K562 (cell line): Measurements from ENCODE around the gene ATMIN. TPM values are rescaled to one million over a fixed set of nuclear protein-coding genes. Genes with fewer than 3 reads are reported as not detected.

Source experiments
- ATF1 ChIP-seq, 2 experiments: fragments of 450-650 bp in 1 of 2; IDR thresholded peaks; 2 replicates each; pipeline ENCODE4 v1.6.1; 2016; ENCODE audit warnings: missing compliant biosample characterization in 1 of 2, missing genetic modification characterization in 1 of 2
- CBFA2T3 ChIP-seq: fragments of 450-650 bp; IDR thresholded peaks from 2 replicates; pipeline ENCODE4 v1.6.1; 2017
- CBX3 ChIP-seq, 2 experiments: IDR thresholded peaks; 1 replicate in 1 of 2; 2 replicates in 1 of 2; pipeline ENCODE4 v1.6.1; 2012; ENCODE audit warnings: inconsistent platforms in 2 of 2, low read length in 2 of 2, borderline replicate concordance in 1 of 2, control low read depth in 1 of 2
- GMEB1 ChIP-seq: fragments of 250-450 bp; sonication (Bioruptor Pico); IDR thresholded peaks from 2 replicates; pipeline ENCODE4 v1.4.0; 2020; ENCODE audit warnings: mild to moderate bottlenecking
- SMARCA5 ChIP-seq: fragments of 450-650 bp; IDR thresholded peaks from 2 replicates; pipeline ENCODE4 v1.6.1; 2016
- SMARCC2 ChIP-seq: fragments of 450-650 bp; IDR thresholded peaks from 2 replicates; pipeline ENCODE4 v1.6.1; 2017; ENCODE audit warnings: antibody characterized with exemption, moderate library complexity, mild to moderate bottlenecking, low read depth
- TCF3 ChIP-seq: sonication (generic); formaldehyde crosslinking; IDR thresholded peaks from 2 replicates; pipeline ENCODE4 v1.4.0; 2020; ENCODE audit warnings: mild to moderate bottlenecking, missing genetic modification reagents
- TEAD4 ChIP-seq, 2 experiments: sonication (generic) in 1 of 2; formaldehyde crosslinking in 1 of 2; IDR thresholded peaks; 2 replicates each; pipeline versions ENCODE4 v1.6.1 to v1.8.0; 2012 to 2022; ENCODE audit warnings: borderline replicate concordance in 1 of 2, inconsistent platforms in 1 of 2, low read length in 1 of 2, mild to moderate bottlenecking in 1 of 2, missing genetic modification reagents in 1 of 2
- UBTF ChIP-seq, 2 experiments: IDR thresholded peaks; 2 replicates each; pipeline ENCODE4 v1.6.1; 2012; ENCODE audit warnings: improper control_type of control experiment in 2 of 2, low read depth in 2 of 2, low read length in 2 of 2, borderline replicate concordance in 1 of 2
- YY1 ChIP-seq, 3 experiments: IDR thresholded peaks; 2 replicates each; pipeline ENCODE4 v1.6.1; 2011; ENCODE audit warnings: low read length in 2 of 3, mild to moderate bottlenecking in 2 of 3, moderate library complexity in 2 of 3, borderline replicate concordance in 1 of 3, control low read depth in 1 of 3, low read depth in 1 of 3; ENCODE audit not compliant: insufficient read depth in 3 of 3, insufficient replicate concordance in 2 of 3, control insufficient read depth in 1 of 3, insufficient read length in 1 of 3; ENCODE audit errors: extremely low read depth in 1 of 3
- polyA plus RNA-seq, 8 experiments: library from polyadenylated mRNA; depleted of rRNA in 4 of 8; stranded (reverse) in 5 of 8; unstranded in 3 of 8; fragments of >200 nt; fragmentation: Nextera tagmentation in 2 of 8; fragmentation: Illumina TruSeq in 1 of 8; extraction: Ambion mirVana in 2 of 8; extraction: Trizol in 1 of 8; gene quantifications; 2 replicates each; pipeline versions ENCODE4 v1.2.1 to v1.2.3, GENCODE V29; 2011 to 2014; ENCODE audit warnings: inconsistent platforms in 1 of 8, missing spikeins in 1 of 8
- total RNA-seq, 7 experiments: library from RNA; depleted of rRNA in 6 of 7; stranded (reverse); fragments of >200 nt in 6 of 7; fragmentation: Illumina TruSeq in 2 of 7; extraction: Trizol in 2 of 7; gene quantifications; 2 replicates each; pipeline versions ENCODE4 v1.2.1 to v1.2.3, GENCODE V29; 2011 to 2021; ENCODE audit warnings: low replicate concordance in 1 of 7
- TF ChIP-seq, protein P1 (sequence below): fragments of 450-650 bp; IDR thresholded peaks from 2 replicates; pipeline ENCODE4 v1.6.1; 2017; ENCODE audit warnings: antibody characterized with exemption, mild to moderate bottlenecking

ATMIN gene
- total and polyA plus RNA-seq, 9 of the 15 experiments (the other 6 are each of a cell fraction or from before 2014, with no cell fraction given) = 6.7 to 40.9 (median 23.4) TPM

DNA sequence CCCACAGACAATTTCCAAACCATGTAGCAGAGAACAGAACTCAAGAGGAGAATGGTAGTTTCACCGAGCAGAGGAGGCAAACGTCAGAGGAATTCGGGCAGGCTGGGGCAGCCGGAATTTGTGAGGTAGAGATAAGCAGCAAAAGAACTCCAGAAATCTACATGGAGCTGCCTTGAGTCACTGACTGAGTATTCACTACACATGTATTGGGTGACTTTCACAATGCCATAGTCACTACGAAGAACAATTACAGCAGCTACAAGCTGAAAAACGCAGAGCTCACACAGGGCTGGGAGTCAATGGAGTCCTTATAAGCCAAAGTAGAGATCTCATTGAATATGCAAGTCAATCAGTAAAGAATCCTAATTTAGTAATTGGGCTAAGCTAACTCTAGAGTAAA, 42.3 kb upstream of the ATMIN start (continued):
- peak in 1 of 3 experiments; percentile 36 for TF ChIP-seq YY1 (IDR thresholded peaks at IDR 0.05; ENCODE audit: borderline replicate concordance in 1 of 3, control insufficient read depth in 1 of 3, extremely low read depth in 1 of 3, insufficient read depth in 3 of 3, insufficient read length in 1 of 3, insufficient replicate concordance in 2 of 3, low read depth in 1 of 3, low read length in 2 of 3)
- TF ChIP-seq, protein P1, sequence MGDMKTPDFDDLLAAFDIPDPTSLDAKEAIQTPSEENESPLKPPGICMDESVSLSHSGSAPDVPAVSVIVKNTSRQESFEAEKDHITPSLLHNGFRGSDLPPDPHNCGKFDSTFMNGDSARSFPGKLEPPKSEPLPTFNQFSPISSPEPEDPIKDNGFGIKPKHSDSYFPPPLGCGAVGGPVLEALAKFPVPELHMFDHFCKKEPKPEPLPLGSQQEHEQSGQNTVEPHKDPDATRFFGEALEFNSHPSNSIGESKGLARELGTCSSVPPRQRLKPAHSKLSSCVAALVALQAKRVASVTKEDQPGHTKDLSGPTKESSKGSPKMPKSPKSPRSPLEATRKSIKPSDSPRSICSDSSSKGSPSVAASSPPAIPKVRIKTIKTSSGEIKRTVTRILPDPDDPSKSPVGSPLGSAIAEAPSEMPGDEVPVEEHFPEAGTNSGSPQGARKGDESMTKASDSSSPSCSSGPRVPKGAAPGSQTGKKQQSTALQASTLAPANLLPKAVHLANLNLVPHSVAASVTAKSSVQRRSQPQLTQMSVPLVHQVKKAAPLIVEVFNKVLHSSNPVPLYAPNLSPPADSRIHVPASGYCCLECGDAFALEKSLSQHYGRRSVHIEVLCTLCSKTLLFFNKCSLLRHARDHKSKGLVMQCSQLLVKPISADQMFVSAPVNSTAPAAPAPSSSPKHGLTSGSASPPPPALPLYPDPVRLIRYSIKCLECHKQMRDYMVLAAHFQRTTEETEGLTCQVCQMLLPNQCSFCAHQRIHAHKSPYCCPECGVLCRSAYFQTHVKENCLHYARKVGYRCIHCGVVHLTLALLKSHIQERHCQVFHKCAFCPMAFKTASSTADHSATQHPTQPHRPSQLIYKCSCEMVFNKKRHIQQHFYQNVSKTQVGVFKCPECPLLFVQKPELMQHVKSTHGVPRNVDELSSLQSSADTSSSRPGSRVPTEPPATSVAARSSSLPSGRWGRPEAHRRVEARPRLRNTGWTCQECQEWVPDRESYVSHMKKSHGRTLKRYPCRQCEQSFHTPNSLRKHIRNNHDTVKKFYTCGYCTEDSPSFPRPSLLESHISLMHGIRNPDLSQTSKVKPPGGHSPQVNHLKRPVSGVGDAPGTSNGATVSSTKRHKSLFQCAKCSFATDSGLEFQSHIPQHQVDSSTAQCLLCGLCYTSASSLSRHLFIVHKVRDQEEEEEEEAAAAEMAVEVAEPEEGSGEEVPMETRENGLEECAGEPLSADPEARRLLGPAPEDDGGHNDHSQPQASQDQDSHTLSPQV = 0 out of 2 replicates have a peak, but pooled peaks have one; percentile 23
- no peak for TF ChIP-seq ATF1 (CRISPR knock-in tag; IDR thresholded peaks at IDR 0.05)
- 0 out of 2 replicates have a peak, but pooled peaks have one; percentile 30 for TF ChIP-seq ATF1 (tag; IDR thresholded peaks at IDR 0.05)
- TF ChIP-seq TEAD4 (IDR thresholded peaks at IDR 0.05; ENCODE audit: low read length) = peak; percentile 81
- TF ChIP-seq TEAD4 (CRISPR knock-in tag; IDR thresholded peaks at IDR 0.05; ENCODE audit: borderline replicate concordance) = no peak
- TF ChIP-seq SMARCC2 = peak; percentile 46; the same call in 1 of the 2 replicates
- 0 out of 4 replicates have a peak, but pooled peaks of 1 of the 2 experiments have one; percentile 43 for TF ChIP-seq UBTF (IDR thresholded peaks at IDR 0.05; ENCODE audit: borderline replicate concordance in 1 of 2, low read depth in 2 of 2, low read length in 2 of 2)
- TF ChIP-seq CBFA2T3 = peak; percentile 81
- TF ChIP-seq TCF3 (CRISPR knock-in tag) = peak; percentile 52; the same call in 1 of the 2 replicates
- peak in 1 of 2 experiments; percentile 61; a peak in 1 of 3 replicates for TF ChIP-seq CBX3 (IDR thresholded peaks at IDR 0.05; ENCODE audit: borderline replicate concordance in 1 of 2, low read length in 2 of 2)
- TF ChIP-seq GMEB1 (CRISPR knock-in tag) = no peak
- peak; percentile 62; the same call in 1 of the 2 replicates for TF ChIP-seq SMARCA5
